GM19043 (cell line): ENCODE measurements around the gene DIAPH2.

Experiments used
- ATAC-seq: cut with Tn5 transposase; IDR thresholded peaks from one replicate; pipeline ENCODE4 v1.9.1; 2021; ENCODE audit warnings: low read depth; ENCODE audit not compliant: unreplicated experiment

DIAPH2 gene

DNA sequence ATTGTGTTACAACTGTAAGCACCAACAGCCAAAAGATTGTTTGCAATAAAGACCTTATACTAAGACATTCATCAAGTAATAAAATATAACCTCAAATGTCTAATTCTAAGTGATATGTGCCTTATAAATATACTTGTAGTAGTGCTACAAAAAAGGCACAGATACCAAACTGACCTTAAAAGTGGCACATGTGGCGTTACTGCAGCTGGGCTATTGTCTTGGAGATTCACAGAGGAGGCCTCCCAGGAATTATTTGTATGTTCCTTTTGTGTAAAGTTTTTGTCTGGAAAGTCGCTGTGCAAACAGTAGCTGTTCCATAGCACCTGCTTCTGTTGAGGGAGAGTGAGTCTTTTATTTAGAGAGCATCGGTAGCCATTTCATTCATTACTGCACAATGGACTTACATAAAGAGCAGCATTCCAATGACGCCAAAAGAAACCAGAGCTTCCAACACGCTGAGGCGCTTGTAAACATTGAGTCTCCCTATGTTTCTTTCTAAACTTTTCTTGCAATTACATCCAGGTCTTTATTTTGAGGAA, 342.8 kb downstream of the DIAPH2 start:
- no peak for ATAC-seq

DNA sequence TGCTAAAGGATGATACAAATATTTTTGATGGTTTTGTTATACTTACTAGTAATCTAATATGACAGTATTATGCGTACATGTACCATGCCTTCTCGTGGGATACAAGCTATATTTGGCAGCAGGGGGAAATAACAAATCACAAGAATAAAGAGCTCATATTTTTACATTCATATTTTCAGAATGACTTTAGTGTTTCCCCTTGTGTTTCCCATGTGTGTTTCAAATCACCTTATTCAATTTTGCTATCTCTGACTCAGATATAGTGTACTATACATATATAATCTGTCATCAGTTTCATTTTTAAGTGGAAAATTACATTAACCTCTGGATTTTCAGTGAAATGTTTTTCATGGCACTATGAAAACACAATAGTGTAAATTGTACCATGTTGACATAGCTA, 345.8 kb downstream of the DIAPH2 start:
- ATAC-seq: no peak

GRCh38 chrX:97030947-97031346, 346.3 kb downstream of the DIAPH2 start:
- ATAC-seq: no peak

DNA sequence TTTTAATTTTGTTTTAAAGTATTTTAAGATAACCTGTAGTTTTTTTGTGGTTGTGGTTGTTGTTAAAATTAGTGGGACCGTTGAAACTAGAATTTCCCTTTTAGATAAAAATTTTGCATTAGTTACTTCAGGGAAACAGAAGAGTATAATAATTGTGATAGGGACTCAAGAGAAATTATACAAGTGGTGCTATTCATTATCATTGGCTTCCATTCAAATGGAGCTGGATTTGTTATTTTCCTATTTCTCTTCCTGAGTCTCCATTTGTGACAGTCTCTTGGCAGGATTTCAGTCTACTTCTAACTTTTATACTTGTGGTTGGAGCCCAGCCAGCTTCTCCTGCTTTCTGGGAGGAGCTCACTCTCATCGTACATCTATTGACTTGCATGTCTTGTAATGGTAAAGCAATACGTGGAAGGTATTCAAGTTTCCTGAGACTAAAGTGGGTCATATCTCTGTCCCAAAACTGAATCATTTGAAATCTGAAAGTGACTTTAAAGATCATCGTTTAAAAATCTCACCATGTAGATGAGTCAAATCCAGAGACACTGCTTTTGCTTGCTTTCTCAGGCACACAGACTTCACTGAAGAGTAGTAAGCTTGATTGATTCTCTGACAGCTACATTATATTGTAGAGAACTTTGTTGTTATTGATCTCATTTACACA, 354.9 kb downstream of the DIAPH2 start:
- ATAC-seq: peak; percentile 86

GRCh38 chrX:97045470-97045869, 360.8 kb downstream of the DIAPH2 start:
- no peak for ATAC-seq

GRCh38 chrX:97046867-97047266, 362.2 kb downstream of the DIAPH2 start:
- no peak for ATAC-seq

GRCh38 chrX:97050392-97050791, 365.8 kb downstream of the DIAPH2 start:
- no peak for ATAC-seq

DNA sequence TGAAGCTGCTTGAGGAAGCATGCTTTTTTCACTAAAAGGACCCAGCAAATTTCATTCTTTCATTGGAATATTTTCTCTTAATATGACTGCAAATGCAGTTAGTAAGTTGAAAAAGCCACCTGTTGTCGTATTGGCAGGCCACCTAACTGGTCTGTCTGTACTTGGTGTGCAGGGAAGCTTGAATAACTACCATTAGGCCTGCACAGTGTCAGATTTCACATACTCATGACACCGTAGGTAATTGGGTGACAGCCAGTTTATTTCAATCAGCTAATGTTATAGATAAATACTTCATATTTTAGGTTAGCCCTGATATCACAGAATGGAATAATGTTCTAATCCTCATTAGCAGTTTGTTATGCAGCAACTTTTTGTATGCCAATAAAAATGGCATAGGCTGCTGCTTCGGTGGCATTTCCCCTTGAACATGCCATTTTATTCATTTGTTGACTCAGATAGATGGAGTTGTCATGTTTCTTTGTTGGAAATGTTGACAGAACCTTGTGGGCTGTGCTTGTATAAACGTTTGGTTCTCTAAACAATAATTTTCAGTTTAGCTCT, 372.8 kb downstream of the DIAPH2 start:
- no peak for ATAC-seq

DNA sequence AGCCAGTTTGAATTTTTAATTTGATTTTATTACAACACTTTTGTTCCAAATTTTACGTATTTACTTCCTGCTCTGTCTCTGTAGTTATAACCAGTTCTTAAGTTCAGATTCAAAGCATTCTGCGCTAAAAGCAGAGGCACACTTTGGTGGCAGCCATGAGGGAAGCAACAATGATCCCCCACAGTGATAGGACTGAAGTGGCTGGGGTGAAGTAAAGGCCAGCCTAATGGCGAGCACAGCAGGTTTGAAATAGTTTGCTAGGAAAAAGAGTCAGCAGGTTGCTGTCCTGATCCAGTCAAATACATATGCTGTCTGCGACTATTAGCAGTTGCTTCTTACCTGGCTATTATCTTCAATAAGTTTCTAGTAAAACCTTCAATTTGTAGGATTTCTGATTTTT, 375.4 kb downstream of the DIAPH2 start:
- no peak for ATAC-seq

- no peak for ATAC-seq
Observed at GRCh38 chrX:97065066-97065465, 380.4 kb downstream of the DIAPH2 start.

DNA sequence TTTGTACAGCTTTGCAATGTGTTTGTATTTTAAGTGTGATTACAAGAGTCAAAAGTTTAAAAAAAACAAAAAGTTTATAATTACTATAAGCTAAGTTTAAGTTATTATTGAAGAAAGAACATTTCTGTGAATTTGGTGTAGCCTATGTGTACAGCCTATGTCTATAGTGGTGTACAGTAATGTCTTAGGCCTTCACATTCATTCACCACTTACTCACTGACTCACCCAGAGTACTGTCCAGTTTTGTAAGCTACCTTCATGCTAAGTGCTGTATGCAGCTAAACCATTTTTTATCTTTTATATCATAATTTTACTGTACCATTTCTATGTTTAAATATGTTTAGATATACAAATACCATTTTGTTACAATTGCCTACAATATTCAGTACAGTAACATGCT, 381.3 kb downstream of the DIAPH2 start:
- no peak for ATAC-seq

DNA sequence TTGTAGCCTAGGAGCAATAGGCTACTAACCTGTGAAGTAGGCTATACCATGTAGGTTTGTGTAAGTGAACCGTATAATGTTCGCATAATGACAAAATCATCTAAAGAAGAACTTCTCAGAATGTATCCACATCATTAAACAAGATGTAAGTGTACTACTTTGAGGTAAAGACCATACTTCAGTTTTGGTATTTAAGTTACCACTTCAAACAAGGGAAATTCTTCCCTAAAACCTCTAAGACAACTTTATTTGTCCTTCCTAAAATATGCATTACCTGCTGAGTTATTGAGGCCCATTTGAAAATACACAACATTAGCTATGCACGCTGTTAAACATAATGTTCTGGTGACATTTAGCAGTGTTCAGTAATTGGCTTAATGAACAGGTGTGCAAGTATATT, 381.7 kb downstream of the DIAPH2 start:
- no peak for ATAC-seq

DNA sequence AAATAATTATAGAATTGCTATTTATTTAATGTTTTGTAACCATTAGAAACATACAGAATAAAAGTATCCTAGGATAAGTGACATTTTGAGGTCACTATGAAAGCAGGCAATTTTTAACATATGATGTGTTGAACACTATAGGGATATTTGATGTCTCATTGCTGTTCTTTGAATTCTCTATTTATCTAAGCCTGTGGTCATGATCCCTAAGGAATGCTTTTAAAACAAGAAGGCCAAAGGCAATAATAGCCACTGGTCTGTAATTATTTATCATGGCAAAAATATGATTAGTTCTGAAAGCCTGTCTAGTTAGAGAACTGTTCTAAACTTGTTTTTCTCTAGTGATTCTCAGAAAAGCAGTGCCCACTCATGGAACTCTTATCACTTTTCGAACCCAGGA, 385.7 kb downstream of the DIAPH2 start:
- no peak for ATAC-seq

- ATAC-seq: no peak
Observed at GRCh38 chrX:97074400-97074799, 389.8 kb downstream of the DIAPH2 start.

- no peak for ATAC-seq
Observed at GRCh38 chrX:97089116-97089515, 404.5 kb downstream of the DIAPH2 start.

DNA sequence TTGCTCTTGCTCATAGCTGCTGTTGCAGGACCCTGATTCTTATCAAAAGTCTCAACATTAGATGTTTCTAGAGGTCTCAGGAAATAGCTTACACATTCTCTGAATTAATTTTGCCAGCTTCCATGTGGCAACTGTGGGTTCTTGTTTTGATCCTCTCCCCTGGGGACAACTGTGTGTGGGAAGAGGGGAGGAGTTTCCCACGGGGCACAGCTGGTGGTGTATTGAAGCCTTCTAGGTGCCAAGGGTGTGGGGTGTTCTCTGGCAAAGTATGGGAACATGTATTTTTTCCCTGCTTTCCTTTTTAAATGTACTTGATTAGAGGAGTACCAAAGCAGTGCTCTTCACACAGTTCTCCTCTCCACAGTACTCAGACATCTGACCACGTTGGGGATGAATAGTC, 411.7 kb downstream of the DIAPH2 start:
- no peak for ATAC-seq

GRCh38 chrX:97102938-97103337, 418.3 kb downstream of the DIAPH2 start:
- ATAC-seq: no peak

GRCh38 chrX:97109730-97110129, 425.1 kb downstream of the DIAPH2 start:
- ATAC-seq: no peak

GRCh38 chrX:97117572-97117971, 432.9 kb downstream of the DIAPH2 start:
- ATAC-seq: no peak

- no peak for ATAC-seq
Observed at GRCh38 chrX:97119474-97120109, 434.9 kb downstream of the DIAPH2 start.

- ATAC-seq: no peak
Observed at GRCh38 chrX:97123001-97123400, 438.4 kb downstream of the DIAPH2 start.

DNA sequence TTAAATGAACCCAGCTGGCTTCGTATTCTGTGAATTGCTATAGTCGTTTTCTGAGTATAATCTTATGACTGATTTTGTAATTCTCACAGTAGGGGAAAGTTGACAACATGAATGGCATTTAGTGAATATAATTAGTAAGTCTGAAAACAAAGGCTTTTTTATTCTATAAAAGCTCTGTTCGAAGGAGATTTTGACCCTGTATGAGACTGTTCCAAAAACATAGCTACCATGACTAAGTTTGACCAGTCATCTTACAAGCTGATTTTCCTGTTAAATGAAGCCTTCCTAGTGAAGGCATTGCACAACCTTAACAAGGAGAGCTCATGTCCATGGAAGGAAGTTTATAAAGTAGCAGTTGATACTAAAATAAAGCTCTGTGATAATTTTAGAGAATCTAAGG, 441.4 kb downstream of the DIAPH2 start:
- ATAC-seq: no peak
